Neural cell (in vitro differentiated cells): ENCODE results near the gene PRR15L. TPM values are rescaled to one million over a fixed set of nuclear protein-coding genes. Genes with fewer than 3 reads are reported as not detected.
"Not testable (repeated sequence)": the region's sequence is repeated elsewhere in the genome, so short reads cannot be mapped to it uniquely, and the experiment has no call there.

Experiments used
- H2AFZ ChIP-seq: fragments of 200-600, 300-800 bp; sonication (generic), shearing (Covaris generic); 2 replicates; pipeline ENCODE4 v1.6.0; 2014; ENCODE audit warnings: low read depth, mild to moderate bottlenecking, antibody characterized with exemption, low read length, moderate library complexity
- H3F3A ChIP-seq: fragments of 200-600 bp; shearing (Covaris generic); 2 replicates; pipeline ENCODE4 v1.6.1; 2016; ENCODE audit warnings: mild to moderate bottlenecking, moderate library complexity, mixed read lengths, antibody characterized with exemption, low read length; ENCODE audit not compliant: insufficient read depth, poor library complexity, severe bottlenecking
- H3K27ac ChIP-seq: fragments of 200-600, 300-800 bp; sonication (generic), shearing (Covaris generic); 2 replicates; pipeline ENCODE4 v1.5.1; 2014; ENCODE audit warnings: mild to moderate bottlenecking, low read length, moderate library complexity
- H3K27me3 ChIP-seq: fragments of 300-800, 200-600 bp; sonication (generic), shearing (Covaris generic); 2 replicates; pipeline ENCODE4 v1.6.0; 2014; ENCODE audit warnings: mild to moderate bottlenecking, low read depth, low read length, moderate library complexity; ENCODE audit not compliant: insufficient read depth
- H3K36me3 ChIP-seq: fragments of 300-800, 200-600 bp; sonication (generic), shearing (Covaris generic); 2 replicates; pipeline ENCODE4 v1.5.1; 2014; ENCODE audit warnings: mild to moderate bottlenecking, antibody characterized with exemption, low read length, moderate library complexity; ENCODE audit not compliant: insufficient read depth
- H3K4me2 ChIP-seq: fragments of 300-800, 200-600 bp; sonication (generic), shearing (Covaris generic); 2 replicates; pipeline ENCODE4 v1.6.0; 2014; ENCODE audit warnings: mild to moderate bottlenecking, low read length
- H3K4me3 ChIP-seq: fragments of 300-800, 200-600 bp; sonication (generic), shearing (Covaris generic); 2 replicates; pipeline ENCODE4 v1.5.1; 2014; ENCODE audit warnings: mild to moderate bottlenecking, low read length, moderate library complexity
- H3K79me2 ChIP-seq: fragments of 200-600 bp; shearing (Covaris generic); replicated peaks from 2 replicates; pipeline ENCODE4 v1.6.0; 2014; ENCODE audit warnings: mild to moderate bottlenecking, low read length, moderate library complexity; ENCODE audit not compliant: insufficient read depth
- H3K9ac ChIP-seq: fragments of 300-800, 200-600 bp; sonication (generic), shearing (Covaris generic); 2 replicates; pipeline ENCODE4 v1.6.1; 2016; ENCODE audit warnings: mild to moderate bottlenecking, low read length, mixed read lengths
- H3K9me2 ChIP-seq: fragments of 200-600 bp; shearing (Covaris generic); 2 replicates; pipeline ENCODE4 v1.6.1; 2016; ENCODE audit warnings: mild to moderate bottlenecking, low read length, mixed read lengths; ENCODE audit not compliant: insufficient read depth
- H3K9me3 ChIP-seq: fragments of 200-600, 300-800 bp; sonication (generic), shearing (Covaris generic); 2 replicates; pipeline ENCODE4 v1.6.1; 2016; ENCODE audit warnings: mild to moderate bottlenecking, mixed run types, low read length, moderate library complexity, mixed read lengths
- H4K20me1 ChIP-seq: fragments of 200-600 bp; shearing (Covaris generic); 2 replicates; pipeline ENCODE4 v1.6.1; 2016; ENCODE audit warnings: mild to moderate bottlenecking, mixed run types; ENCODE audit not compliant: insufficient read depth
- EP300 ChIP-seq: fragments of 450-650 bp; conservative IDR thresholded peaks from 2 replicates; pipeline ENCODE4 v1.6.1; 2014; ENCODE audit warnings: antibody characterized with exemption, mild to moderate bottlenecking, moderate library complexity; ENCODE audit not compliant: poor library complexity, severe bottlenecking
- EZH2 ChIP-seq: fragments of 200-600, 300-800 bp; shearing (Covaris generic), sonication (generic); IDR thresholded peaks from 2 replicates; pipeline ENCODE4 v1.6.1; 2014; ENCODE audit warnings: antibody characterized with exemption, low read length, borderline replicate concordance, mild to moderate bottlenecking; ENCODE audit not compliant: insufficient read depth, poor library complexity, severe bottlenecking
- MXI1 ChIP-seq: fragments of 450-650 bp; conservative IDR thresholded peaks from 2 replicates; pipeline ENCODE4 v1.6.1; 2014; ENCODE audit warnings: antibody characterized with exemption, mild to moderate bottlenecking; ENCODE audit not compliant: poor library complexity, severe bottlenecking
- POLR2AphosphoS5 ChIP-seq: IDR thresholded peaks from 2 replicates; pipeline ENCODE4 v1.6.1; 2012
- RAD21 ChIP-seq: fragments of 450-650 bp; conservative IDR thresholded peaks from 2 replicates; pipeline ENCODE4 v1.6.1; 2014; ENCODE audit warnings: antibody characterized with exemption, mild to moderate bottlenecking, moderate library complexity
- SMC3 ChIP-seq: fragments of 450-650 bp; conservative IDR thresholded peaks from 2 replicates; pipeline ENCODE4 v1.6.1; 2014; ENCODE audit warnings: antibody characterized with exemption, mild to moderate bottlenecking, moderate library complexity; ENCODE audit not compliant: poor library complexity
- TAF1 ChIP-seq: IDR thresholded peaks from 2 replicates; pipeline ENCODE4 v1.6.1; 2012; ENCODE audit warnings: low read depth
- polyA plus RNA-seq: library from polyadenylated mRNA; depleted of rRNA; stranded (reverse); fragments of >200 nt; gene quantifications from 2 replicates; pipeline ENCODE4 v1.2.3, GENCODE V29; 2014
- TF ChIP-seq, protein P1 (sequence below): fragments of 450-650 bp; IDR thresholded peaks from 2 replicates; pipeline ENCODE4 v1.5.1; 2014; ENCODE audit warnings: antibody characterized with exemption, mild to moderate bottlenecking, moderate library complexity; ENCODE audit not compliant: poor library complexity, severe bottlenecking
- TF ChIP-seq, protein P2 (sequence below): IDR thresholded peaks from 2 replicates; pipeline ENCODE4 v1.6.1; 2012; ENCODE audit warnings: borderline replicate concordance

PRR15L gene
- polyA plus RNA-seq, 1 donor from 2014 or later = not detected

DNA sequence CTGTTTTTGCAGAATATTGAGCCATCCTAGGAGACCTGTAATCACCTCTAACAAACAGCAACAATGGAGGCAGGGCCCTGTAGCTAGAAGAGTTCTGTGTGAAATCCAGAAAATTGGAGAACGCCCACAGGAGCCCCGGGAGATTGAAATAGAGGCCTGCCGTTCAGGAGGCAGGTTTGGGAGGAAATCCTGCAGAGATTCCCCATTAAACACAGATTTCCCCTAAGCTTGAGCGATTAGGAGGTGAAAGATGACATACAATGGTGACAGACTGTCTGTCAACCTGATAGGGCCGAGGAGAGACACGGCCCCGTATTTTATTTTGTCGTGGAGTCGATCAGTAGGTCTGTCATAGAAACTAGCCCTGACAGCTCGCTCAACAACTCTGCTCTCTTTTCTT, 31.5 kb upstream of the PRR15L start:
- no peaks in the 10 kb centered on the region for H3K79me2 ChIP-seq
- TF ChIP-seq, protein P1, sequence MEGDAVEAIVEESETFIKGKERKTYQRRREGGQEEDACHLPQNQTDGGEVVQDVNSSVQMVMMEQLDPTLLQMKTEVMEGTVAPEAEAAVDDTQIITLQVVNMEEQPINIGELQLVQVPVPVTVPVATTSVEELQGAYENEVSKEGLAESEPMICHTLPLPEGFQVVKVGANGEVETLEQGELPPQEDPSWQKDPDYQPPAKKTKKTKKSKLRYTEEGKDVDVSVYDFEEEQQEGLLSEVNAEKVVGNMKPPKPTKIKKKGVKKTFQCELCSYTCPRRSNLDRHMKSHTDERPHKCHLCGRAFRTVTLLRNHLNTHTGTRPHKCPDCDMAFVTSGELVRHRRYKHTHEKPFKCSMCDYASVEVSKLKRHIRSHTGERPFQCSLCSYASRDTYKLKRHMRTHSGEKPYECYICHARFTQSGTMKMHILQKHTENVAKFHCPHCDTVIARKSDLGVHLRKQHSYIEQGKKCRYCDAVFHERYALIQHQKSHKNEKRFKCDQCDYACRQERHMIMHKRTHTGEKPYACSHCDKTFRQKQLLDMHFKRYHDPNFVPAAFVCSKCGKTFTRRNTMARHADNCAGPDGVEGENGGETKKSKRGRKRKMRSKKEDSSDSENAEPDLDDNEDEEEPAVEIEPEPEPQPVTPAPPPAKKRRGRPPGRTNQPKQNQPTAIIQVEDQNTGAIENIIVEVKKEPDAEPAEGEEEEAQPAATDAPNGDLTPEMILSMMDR = no peak
- TF ChIP-seq SMC3 (no peak), RAD21 (no peak), EP300 (peak; percentile 86), EZH2 (no peak), MXI1 (no peak), POLR2AphosphoS5 (peak; percentile 48), TAF1 (no peak)
- TF ChIP-seq, protein P2, sequence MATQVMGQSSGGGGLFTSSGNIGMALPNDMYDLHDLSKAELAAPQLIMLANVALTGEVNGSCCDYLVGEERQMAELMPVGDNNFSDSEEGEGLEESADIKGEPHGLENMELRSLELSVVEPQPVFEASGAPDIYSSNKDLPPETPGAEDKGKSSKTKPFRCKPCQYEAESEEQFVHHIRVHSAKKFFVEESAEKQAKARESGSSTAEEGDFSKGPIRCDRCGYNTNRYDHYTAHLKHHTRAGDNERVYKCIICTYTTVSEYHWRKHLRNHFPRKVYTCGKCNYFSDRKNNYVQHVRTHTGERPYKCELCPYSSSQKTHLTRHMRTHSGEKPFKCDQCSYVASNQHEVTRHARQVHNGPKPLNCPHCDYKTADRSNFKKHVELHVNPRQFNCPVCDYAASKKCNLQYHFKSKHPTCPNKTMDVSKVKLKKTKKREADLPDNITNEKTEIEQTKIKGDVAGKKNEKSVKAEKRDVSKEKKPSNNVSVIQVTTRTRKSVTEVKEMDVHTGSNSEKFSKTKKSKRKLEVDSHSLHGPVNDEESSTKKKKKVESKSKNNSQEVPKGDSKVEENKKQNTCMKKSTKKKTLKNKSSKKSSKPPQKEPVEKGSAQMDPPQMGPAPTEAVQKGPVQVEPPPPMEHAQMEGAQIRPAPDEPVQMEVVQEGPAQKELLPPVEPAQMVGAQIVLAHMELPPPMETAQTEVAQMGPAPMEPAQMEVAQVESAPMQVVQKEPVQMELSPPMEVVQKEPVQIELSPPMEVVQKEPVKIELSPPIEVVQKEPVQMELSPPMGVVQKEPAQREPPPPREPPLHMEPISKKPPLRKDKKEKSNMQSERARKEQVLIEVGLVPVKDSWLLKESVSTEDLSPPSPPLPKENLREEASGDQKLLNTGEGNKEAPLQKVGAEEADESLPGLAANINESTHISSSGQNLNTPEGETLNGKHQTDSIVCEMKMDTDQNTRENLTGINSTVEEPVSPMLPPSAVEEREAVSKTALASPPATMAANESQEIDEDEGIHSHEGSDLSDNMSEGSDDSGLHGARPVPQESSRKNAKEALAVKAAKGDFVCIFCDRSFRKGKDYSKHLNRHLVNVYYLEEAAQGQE = no peak
- no peaks in the 10 kb centered on the region for H3K27me3 ChIP-seq
- H2AFZ ChIP-seq = no peak overlapping the region
- H3K4me2 ChIP-seq = peak overlapping the region; percentile 32
- no peaks in the 10 kb centered on the region for H3K9me3 ChIP-seq
- peak overlapping the region; percentile 69 for H3K27ac ChIP-seq
- peak overlapping the region; percentile 40 for H3K4me3 ChIP-seq
- H3K36me3 ChIP-seq = no peaks in the 10 kb centered on the region
- H3F3A ChIP-seq = no peaks in the 10 kb centered on the region
- H4K20me1 ChIP-seq = no peaks in the 10 kb centered on the region
- H3K9ac ChIP-seq = no peak overlapping the region
- H3K9me2 ChIP-seq = no peaks in the 10 kb centered on the region

DNA sequence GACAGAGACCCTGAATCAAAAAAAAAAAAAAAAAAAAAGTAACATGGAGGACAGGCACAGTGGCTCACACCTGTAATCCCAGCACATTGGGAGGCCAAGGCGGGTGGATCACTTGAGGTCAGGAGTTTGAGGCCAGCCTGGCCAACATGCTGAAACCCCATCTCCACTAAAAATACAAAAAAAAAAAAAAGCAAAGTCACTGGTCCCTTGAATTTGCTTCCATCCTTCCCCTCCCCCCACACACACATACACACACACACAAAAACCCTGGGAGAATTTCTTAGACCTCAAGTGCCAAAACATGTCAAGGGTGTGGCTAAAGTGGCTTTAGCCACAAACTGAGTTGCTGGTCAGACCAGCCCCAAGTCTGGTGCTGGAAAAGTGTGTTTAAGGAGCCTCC, 30.8 kb upstream of the PRR15L start:
- not testable (repeated sequence) for H3K9ac ChIP-seq, H3F3A ChIP-seq, H3K79me2 ChIP-seq, H3K4me2 ChIP-seq, H3K27me3 ChIP-seq, H3K36me3 ChIP-seq, H3K9me3 ChIP-seq, H4K20me1 ChIP-seq, H2AFZ ChIP-seq, H3K9me2 ChIP-seq
- Histone ChIP-seq H3K4me3 (peak overlapping the region; percentile 40), H3K27ac (peak overlapping the region; percentile 69)

DNA sequence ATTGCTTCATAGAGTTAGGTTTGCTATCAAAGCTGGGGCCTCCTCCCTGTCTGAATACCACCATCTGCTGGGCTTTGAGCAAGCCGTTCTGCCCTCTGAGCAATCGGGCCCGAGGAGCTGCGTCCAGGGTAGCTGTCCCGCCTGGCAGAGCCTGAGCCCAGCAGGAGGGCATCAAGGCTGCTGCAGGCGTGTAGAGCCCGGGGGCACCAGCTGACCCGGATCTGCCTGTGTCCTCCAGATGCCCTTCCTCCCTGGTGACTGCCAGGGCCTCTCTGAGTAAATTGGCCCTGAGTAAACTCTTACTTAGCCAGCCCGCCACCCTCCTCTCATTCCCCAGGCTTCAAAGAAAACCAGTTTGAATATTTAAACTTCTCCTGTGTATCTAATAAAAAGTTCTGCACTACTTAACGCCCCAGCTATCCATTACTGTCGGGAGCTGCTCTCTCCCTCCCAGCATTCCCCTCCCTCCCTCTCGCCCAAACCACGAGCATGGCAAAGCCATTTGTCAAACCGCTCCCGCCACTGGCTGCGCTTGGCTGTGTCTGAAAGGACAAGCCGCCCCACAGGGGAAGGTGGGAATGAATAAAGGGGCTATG, 29.7 kb upstream of the PRR15L start:
- H4K20me1 ChIP-seq = no peaks in the 10 kb centered on the region
- no peak overlapping the region for H3K4me2 ChIP-seq
- no peaks in the 10 kb centered on the region for H3F3A ChIP-seq
- no peaks in the 10 kb centered on the region for H3K9me3 ChIP-seq
- no peaks in the 10 kb centered on the region for H3K36me3 ChIP-seq
- TF ChIP-seq TAF1 (no peak), EP300 (no peak), SMC3 (no peak), POLR2AphosphoS5 (no peak), RAD21 (no peak), EZH2 (no peak), MXI1 (no peak)
- TF ChIP-seq, protein P1 = no peak
- TF ChIP-seq, protein P2 = no peak
- H3K9me2 ChIP-seq = no peaks in the 10 kb centered on the region
- no peaks in the 10 kb centered on the region for H3K79me2 ChIP-seq
- H2AFZ ChIP-seq = no peak overlapping the region
- no peak overlapping the region for H3K27ac ChIP-seq
- no peaks in the 10 kb centered on the region for H3K27me3 ChIP-seq
- no peak overlapping the region for H3K4me3 ChIP-seq
- H3K9ac ChIP-seq = no peak overlapping the region
